ENCODE data around the gene CHRNA4. TPM values are rescaled to one million over a fixed set of nuclear protein-coding genes. Genes with fewer than 3 reads are reported as not detected.

Gene CHRNA4
- total RNA-seq, 2 donors from 2014 or later = not detected

DNA sequence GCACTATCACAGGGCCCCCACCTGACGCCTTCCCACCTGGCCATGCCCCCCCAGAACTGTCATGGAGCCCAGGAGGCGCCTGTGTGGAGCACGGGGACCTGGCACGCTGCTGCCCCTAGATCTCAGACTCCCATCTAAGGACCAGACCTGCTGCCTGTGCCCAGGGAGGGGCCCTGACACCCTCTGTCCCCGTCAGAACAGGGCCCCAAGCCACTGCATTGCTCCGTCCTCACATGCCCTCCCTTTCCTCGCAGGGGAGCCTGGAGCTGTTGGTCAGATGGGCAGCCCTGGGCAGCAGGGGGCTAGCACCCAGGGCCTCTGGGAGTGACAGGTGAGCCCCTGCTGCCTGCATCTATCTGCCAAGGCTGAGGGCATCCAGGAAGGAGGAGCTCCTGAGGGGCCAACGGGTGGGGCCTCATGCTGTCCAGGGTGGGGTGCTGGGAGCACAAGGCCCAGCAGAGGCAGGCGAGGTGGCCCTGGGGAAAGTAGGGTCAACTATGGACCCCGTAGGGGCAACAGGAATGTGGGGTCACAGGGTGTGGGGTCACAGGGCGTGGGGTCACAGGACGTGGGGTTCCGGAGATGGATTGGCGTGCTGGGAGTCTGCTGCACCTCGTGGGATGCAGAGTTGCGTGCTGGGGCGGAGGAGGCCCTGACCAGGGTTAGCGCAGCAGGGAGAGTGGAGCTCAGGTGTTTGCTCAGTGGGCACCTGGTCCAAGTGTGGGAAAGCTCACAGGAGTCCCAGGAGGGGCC is 31.6 kb downstream of the CHRNA4 start:
- 44 to 55% methylated on average over 9 to 18 of the region's 18 CpGs for WGBS, 2 donors
- Histone ChIP-seq H3K36me3 (replicated peaks in 1 of 2; ENCODE audit: insufficient read depth in 1 of 2, low read depth in 2 of 2) (no peaks in the 10 kb centered on the region), H3K27me3 (peaks cover 0 to 6% of the 10 kb centered on the region in 2 donors), H3K9me3 (no peaks in the 10 kb centered on the region), H3K27ac (no peak overlapping the region), H3K4me3 (no peak overlapping the region), H3K4me1 (no peaks in the 10 kb centered on the region)
- ATAC-seq (no peak), DNase-seq (no peak)
- TF ChIP-seq POLR2A (IDR thresholded peaks at IDR 0.05) = no peak
- TF ChIP-seq, protein P1, sequence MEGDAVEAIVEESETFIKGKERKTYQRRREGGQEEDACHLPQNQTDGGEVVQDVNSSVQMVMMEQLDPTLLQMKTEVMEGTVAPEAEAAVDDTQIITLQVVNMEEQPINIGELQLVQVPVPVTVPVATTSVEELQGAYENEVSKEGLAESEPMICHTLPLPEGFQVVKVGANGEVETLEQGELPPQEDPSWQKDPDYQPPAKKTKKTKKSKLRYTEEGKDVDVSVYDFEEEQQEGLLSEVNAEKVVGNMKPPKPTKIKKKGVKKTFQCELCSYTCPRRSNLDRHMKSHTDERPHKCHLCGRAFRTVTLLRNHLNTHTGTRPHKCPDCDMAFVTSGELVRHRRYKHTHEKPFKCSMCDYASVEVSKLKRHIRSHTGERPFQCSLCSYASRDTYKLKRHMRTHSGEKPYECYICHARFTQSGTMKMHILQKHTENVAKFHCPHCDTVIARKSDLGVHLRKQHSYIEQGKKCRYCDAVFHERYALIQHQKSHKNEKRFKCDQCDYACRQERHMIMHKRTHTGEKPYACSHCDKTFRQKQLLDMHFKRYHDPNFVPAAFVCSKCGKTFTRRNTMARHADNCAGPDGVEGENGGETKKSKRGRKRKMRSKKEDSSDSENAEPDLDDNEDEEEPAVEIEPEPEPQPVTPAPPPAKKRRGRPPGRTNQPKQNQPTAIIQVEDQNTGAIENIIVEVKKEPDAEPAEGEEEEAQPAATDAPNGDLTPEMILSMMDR (IDR thresholded peaks at IDR 0.05) = no peak
- intact Hi-C loops (cut with DNase I) = no loop called here

DNA sequence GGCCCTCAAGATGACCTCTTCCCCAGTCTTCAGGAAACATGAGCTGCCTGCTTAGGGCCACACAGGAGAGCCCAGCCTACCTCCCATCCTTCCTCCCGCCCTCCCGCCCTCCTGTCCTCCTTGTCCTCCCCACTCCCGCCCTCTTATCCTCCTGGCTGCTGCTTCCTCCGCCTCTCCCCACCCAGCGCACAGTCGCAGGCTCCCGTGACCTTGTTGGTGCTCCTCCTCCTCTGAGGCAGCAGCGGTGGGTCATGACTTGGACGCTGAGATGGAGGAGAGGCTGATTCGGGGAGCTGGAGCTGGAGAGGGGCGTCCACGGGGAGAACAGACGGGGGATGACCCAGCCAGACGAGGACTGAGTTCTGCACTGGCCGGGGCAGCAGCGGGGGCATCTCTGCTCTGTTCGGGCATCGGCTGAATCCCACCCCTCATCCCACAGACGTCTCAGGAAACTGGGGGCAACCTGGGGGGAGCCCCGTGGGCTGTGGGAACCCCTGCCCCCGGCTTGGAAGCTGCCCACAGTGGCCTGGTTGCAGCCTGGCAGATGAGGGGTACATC is 32.4 kb downstream of the CHRNA4 start:
- DNase-seq = no peak
- Histone ChIP-seq H3K4me1 (no peaks in the 10 kb centered on the region), H3K27ac (no peak overlapping the region), H3K4me3 (no peak overlapping the region), H3K9me3 (no peaks in the 10 kb centered on the region), H3K36me3 (replicated peaks in 1 of 2; ENCODE audit: insufficient read depth in 1 of 2, low read depth in 2 of 2) (no peaks in the 10 kb centered on the region), H3K27me3 (no peaks in the 10 kb centered on the region)
- 51 to 62% methylated on average over 15 to 17 of the region's 21 CpGs for WGBS, 2 donors
- TF ChIP-seq, protein P1 (IDR thresholded peaks at IDR 0.05) = no peak
- TF ChIP-seq POLR2A (IDR thresholded peaks at IDR 0.05) = no peak
- intact Hi-C loops (cut with DNase I) = no loop called here
- no peak for ATAC-seq

DNA sequence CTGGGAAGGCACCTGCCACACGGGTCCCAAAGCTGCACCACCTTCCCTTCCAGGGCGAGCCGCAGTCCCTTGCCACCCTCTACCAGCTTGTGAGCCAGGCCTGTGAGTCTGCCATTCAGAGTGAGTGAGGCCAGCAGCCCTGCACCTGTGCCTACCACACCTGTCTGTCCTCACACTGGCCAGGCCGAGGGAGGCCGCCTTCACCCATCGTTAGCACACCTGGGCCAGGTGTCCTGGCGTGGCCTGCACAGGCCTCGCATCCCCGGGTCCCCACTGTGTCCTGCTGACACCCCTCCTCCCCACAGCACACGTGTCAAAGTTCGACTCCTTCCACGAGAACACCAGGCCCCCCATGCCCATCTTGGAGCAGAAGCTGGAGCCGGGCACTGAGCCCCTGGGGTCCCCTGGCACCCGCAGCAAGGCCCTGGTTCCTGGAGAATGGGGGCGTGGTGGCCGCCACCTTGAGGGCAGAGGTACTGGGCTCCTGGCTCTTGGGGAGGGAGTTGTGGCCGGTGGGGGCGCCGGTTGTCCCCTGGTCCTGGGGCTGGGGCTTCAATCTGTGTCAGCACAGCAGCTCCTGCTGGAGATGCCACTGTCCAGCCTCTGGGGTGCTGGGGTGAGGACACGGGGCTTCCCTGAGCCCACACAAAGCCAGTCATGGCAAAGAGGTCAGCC is 33.0 kb downstream of the CHRNA4 start:
- H3K4me3 ChIP-seq = no peak overlapping the region
- H3K9me3 ChIP-seq = no peaks in the 10 kb centered on the region
- TF ChIP-seq POLR2A (IDR thresholded peaks at IDR 0.05) = no peak
- TF ChIP-seq, protein P1 (IDR thresholded peaks at IDR 0.05) = no peak
- ATAC-seq (no peak), DNase-seq (no peak)
- intact Hi-C loops (cut with DNase I) = no loop called here
- no peak overlapping the region for H3K27ac ChIP-seq
- no peaks in the 10 kb centered on the region for H3K36me3 ChIP-seq (replicated peaks in 1 of 2; ENCODE audit: insufficient read depth in 1 of 2, low read depth in 2 of 2)
- H3K4me1 ChIP-seq = no peaks in the 10 kb centered on the region
- no peaks in the 10 kb centered on the region for H3K27me3 ChIP-seq
- 67 to 78% methylated on average over 3 to 20 of the region's 20 CpGs for WGBS, 2 donors

DNA sequence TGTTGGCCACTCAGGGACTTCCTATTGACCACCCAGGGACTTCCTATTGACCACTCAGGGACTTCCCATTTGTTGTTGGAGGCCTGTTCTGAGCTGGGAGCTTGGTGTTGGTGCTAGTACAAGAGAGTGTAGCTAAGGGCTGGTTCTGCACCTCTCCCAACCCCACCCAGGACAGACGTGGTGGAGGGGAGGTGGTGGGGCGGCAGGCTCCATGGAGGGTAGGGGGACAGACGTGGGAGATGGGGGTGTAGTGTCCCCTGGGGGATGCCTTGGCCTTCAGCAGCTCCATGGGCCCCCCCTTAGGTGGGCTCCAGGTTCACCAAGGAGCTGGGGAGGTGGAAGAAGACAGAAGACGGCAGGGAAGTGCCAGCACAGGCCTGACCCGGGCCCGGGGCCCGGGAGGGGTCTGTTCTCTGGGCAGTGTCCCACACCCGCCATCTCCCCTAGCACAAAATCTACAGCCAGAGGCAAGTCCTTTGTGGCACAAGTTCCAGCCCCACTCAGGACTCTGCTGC is 33.9 kb downstream of the CHRNA4 start:
- TF ChIP-seq, protein P1 (IDR thresholded peaks at IDR 0.05) = no peak
- no peak for TF ChIP-seq POLR2A (IDR thresholded peaks at IDR 0.05)
- H3K9me3 ChIP-seq = no peaks in the 10 kb centered on the region
- DNase-seq (no peak), ATAC-seq (no peak)
- intact Hi-C loops (cut with DNase I) = no loop called here
- WGBS, 2 donors = 85 to 88% methylated on average over 8 of the region's 8 CpGs
- H3K4me3 ChIP-seq = no peak overlapping the region
- no peaks in the 10 kb centered on the region for H3K4me1 ChIP-seq
- H3K27me3 ChIP-seq = no peaks in the 10 kb centered on the region
- H3K27ac ChIP-seq = no peak overlapping the region
- H3K36me3 ChIP-seq (replicated peaks in 1 of 2; ENCODE audit: insufficient read depth in 1 of 2, low read depth in 2 of 2) = no peaks in the 10 kb centered on the region
